GM12878 (cell line): ENCODE results near the gene PKD2. TPM values are rescaled to one million over a fixed set of nuclear protein-coding genes. Genes with fewer than 3 reads are reported as not detected.

Source experiments
- ATAC-seq: fragments of 200-7000 bp; cut with Tn5 transposase; 3 replicates; pipeline ENCODE4 v1.9.1; 2020; ENCODE audit warnings: mild to moderate bottlenecking, moderate library complexity
- BruUV-seq: library from RNA; stranded (reverse); fragments of 400-500 nt; replicated peaks from 2 replicates; lab custom pipeline; 2021; lab: Mats Ljungman, UMichigan
- CTCF ChIA-PET: fragments of 300-600 bp; sonication (Branson Sonifier 250); formaldehyde crosslinking; extraction: SDS; loops from one replicate; lab custom pipeline; 2021; ENCODE audit warnings: inconsistent platforms; lab: Yijun Ruan, JAX
- POLR2A ChIA-PET: fragments of 350-600 bp; formaldehyde crosslinking; extraction: SDS; loops from one replicate; lab custom pipeline; 2021; ENCODE audit warnings: inconsistent platforms; lab: Charles Lee
- RAD21 ChIA-PET: fragments of 300-600 bp; sonication (Branson Sonifier 250); formaldehyde crosslinking; loops from one replicate; lab custom pipeline; 2023; ENCODE audit warnings: antibody characterized with exemption; ENCODE audit not compliant: unreplicated experiment; lab: Charles Lee
- SMC1A ChIA-PET: fragments of 300-600 bp; sonication (Branson Sonifier 250); formaldehyde crosslinking; loops from one replicate; lab custom pipeline; 2023; ENCODE audit not compliant: unreplicated experiment, uncharacterized antibody; lab: Charles Lee
- DNase-seq: peaks from one replicate; pipeline ENCODE4 v3.0.0-alpha.2; 2011; ENCODE audit warnings: low read depth, low spot score
- FAIRE-seq: peaks from 3 replicates; lab custom pipeline; 2011; peaks lifted over from hg19 to GRCh38; lab: Jason Lieb, UNC
- H2AFZ ChIP-seq: 2 replicates; pipeline ENCODE4 v1.6.0; 2011; ENCODE audit warnings: low read depth, low read length, control low read depth; ENCODE audit not compliant: control insufficient read depth
- H3K27ac ChIP-seq: 2 replicates; pipeline ENCODE4 v1.5.1; 2011; ENCODE audit warnings: control low read depth; ENCODE audit not compliant: control insufficient read depth, insufficient read depth
- H3K27me3 ChIP-seq, 2 experiments: replicated peaks in 1 of 2; 2 replicates each; pipeline versions ENCODE4 v1.6.0 to v1.6.1; 2011; ENCODE audit warnings: low read length in 1 of 2; ENCODE audit not compliant: control insufficient read depth in 2 of 2, insufficient read depth in 2 of 2
- H3K36me3 ChIP-seq, 2 experiments: 2 replicates each; pipeline ENCODE4 v1.5.1; 2011; ENCODE audit warnings: low read length in 1 of 2; ENCODE audit not compliant: control insufficient read depth in 2 of 2, insufficient read depth in 2 of 2
- H3K4me1 ChIP-seq: 2 replicates; pipeline ENCODE4 v1.6.1; 2011; ENCODE audit warnings: mild to moderate bottlenecking, low read length, moderate library complexity, mixed read lengths; ENCODE audit not compliant: control insufficient read depth, insufficient read depth
- H3K4me2 ChIP-seq: 2 replicates; pipeline ENCODE4 v1.6.0; 2011; ENCODE audit warnings: control low read depth; ENCODE audit not compliant: control insufficient read depth, insufficient read depth
- H3K4me3 ChIP-seq: fragments of 200-600 bp; sonication (generic); 2 replicates; pipeline ENCODE4 v1.5.1; 2016
- H3K79me2 ChIP-seq: 2 replicates; pipeline ENCODE4 v1.6.0; 2011; ENCODE audit warnings: low read length; ENCODE audit not compliant: control insufficient read depth, insufficient read depth
- H3K9ac ChIP-seq: 2 replicates; pipeline ENCODE4 v1.8.0; 2011; ENCODE audit warnings: low read length, control low read depth, mixed read lengths; ENCODE audit not compliant: control insufficient read depth, insufficient read depth
- H3K9me3 ChIP-seq: replicated peaks from 3 replicates; pipeline ENCODE4 v1.5.1; 2011; ENCODE audit warnings: mild to moderate bottlenecking, low read length; ENCODE audit not compliant: control insufficient read depth, insufficient read depth
- H4K20me1 ChIP-seq: 2 replicates; pipeline ENCODE4 v1.6.0; 2011; ENCODE audit not compliant: control insufficient read depth, insufficient read depth
- ASH2L ChIP-seq: fragments of 300-600, 200-600 bp; sonication (generic); IDR thresholded peaks from 2 replicates; pipeline ENCODE4 v1.6.1; 2017; ENCODE audit warnings: low read depth, mild to moderate bottlenecking, borderline replicate concordance
- EED ChIP-seq: sonication (generic); IDR thresholded peaks from 2 replicates; pipeline ENCODE4 v1.6.1; 2016; ENCODE audit warnings: antibody characterized with exemption, low read depth
- ESRRA ChIP-seq: IDR thresholded peaks from 2 replicates; pipeline ENCODE4 v1.6.1; 2012; ENCODE audit warnings: mild to moderate bottlenecking, low read length, improper control_type of control experiment
- GABPA ChIP-seq: IDR thresholded peaks from 2 replicates; pipeline ENCODE4 v1.6.1; 2014; ENCODE audit warnings: antibody characterized with exemption, low read depth, mild to moderate bottlenecking, inconsistent platforms
- HCFC1 ChIP-seq: fragments of 150-350 bp; IDR thresholded peaks from 2 replicates; pipeline ENCODE4 v1.6.1; 2014; ENCODE audit warnings: low read length
- HDAC6 ChIP-seq: fragments of 200-600 bp; sonication (generic); IDR thresholded peaks from one replicate; pipeline ENCODE4 v1.8.0; 2017; ENCODE audit warnings: antibody characterized with exemption; ENCODE audit not compliant: unreplicated experiment
- HSF1 ChIP-seq: fragments of 150-350 bp; IDR thresholded peaks from 2 replicates; pipeline ENCODE4 v1.6.1; 2014; ENCODE audit warnings: mild to moderate bottlenecking, low read depth, low read length
- MLLT1 ChIP-seq: fragments of 450-650 bp; IDR thresholded peaks from 2 replicates; pipeline ENCODE4 v1.6.1; 2016; ENCODE audit warnings: mild to moderate bottlenecking
- NFYB ChIP-seq: IDR thresholded peaks from 2 replicates; pipeline ENCODE4 v1.6.1; 2011; ENCODE audit warnings: low read depth, mild to moderate bottlenecking, low read length, improper control_type of control experiment, moderate library complexity; ENCODE audit not compliant: insufficient read depth
- PML ChIP-seq: IDR thresholded peaks from 2 replicates; pipeline ENCODE4 v1.6.1; 2012; ENCODE audit warnings: low read length, inconsistent platforms
- RAD51 ChIP-seq: fragments of 450-650 bp; IDR thresholded peaks from 2 replicates; pipeline ENCODE4 v1.6.1; 2016; ENCODE audit warnings: moderate library complexity, mild to moderate bottlenecking, inconsistent platforms
- RELA ChIP-seq: fragments of 450-650 bp; IDR thresholded peaks from 2 replicates; pipeline ENCODE4 v1.8.0; 2014; ENCODE audit warnings: borderline replicate concordance; ENCODE audit not compliant: partially characterized antibody
- SIX5 ChIP-seq: IDR thresholded peaks from 2 replicates; pipeline ENCODE4 v1.6.1; 2011; ENCODE audit warnings: mild to moderate bottlenecking, low read depth, low read length, moderate library complexity; ENCODE audit not compliant: severe bottlenecking
- USF2 ChIP-seq: IDR thresholded peaks from 2 replicates; pipeline ENCODE4 v1.6.1; 2011; ENCODE audit warnings: low read depth, low read length, improper control_type of control experiment, borderline replicate concordance
- YBX1 ChIP-seq: fragments of 450-650 bp; IDR thresholded peaks from 2 replicates; pipeline ENCODE4 v1.6.1; 2016; ENCODE audit warnings: antibody characterized with exemption
- ZNF207 ChIP-seq: fragments of 450-650 bp; IDR thresholded peaks from 2 replicates; pipeline ENCODE4 v1.6.1; 2014; ENCODE audit warnings: antibody characterized with exemption, mild to moderate bottlenecking, borderline replicate concordance
- WGBS: methylation state at CpG from one replicate; pipeline ENCODE4 v1.1.6; 2016; ENCODE audit warnings: low lambda C conversion rate; ENCODE audit not compliant: insufficient replicate concordance, insufficient coverage; ENCODE audit errors: missing lambda C conversion rate; 5-methylcytosine and 5-hydroxymethylcytosine counted together
- in situ Hi-C: fragments of 300-500 bp; cut with MboI; formaldehyde crosslinking; loops from 9 replicates; pipeline ENCODE4 v1.14.3; 2018; ENCODE audit warnings: mixed read lengths
- intact Hi-C: fragments of 100-400 bp; cut with micrococcal nuclease; formaldehyde crosslinking; loops from one replicate; pipeline ENCODE4 v1.14.2; 2022; ENCODE audit not compliant: unreplicated experiment
- polyA plus RNA-seq, 11 experiments: library from polyadenylated mRNA; depleted of rRNA in 4 of 11; unstranded in 6 of 11; stranded (reverse) in 5 of 11; fragments of >200 nt; fragmentation: Nextera tagmentation in 4 of 11; fragmentation: Illumina TruSeq in 1 of 11; extraction: Ambion mirVana in 4 of 11; extraction: Trizol in 1 of 11; gene quantifications; 1 replicate in 1 of 11; 2 replicates in 10 of 11; pipeline versions ENCODE4 v1.2.1 to v1.2.3, GENCODE V29; 2011 to 2016; ENCODE audit warnings: inconsistent platforms in 2 of 11, missing spikeins in 2 of 11, low read depth in 1 of 11
- total RNA-seq, 4 experiments: library from RNA; depleted of rRNA in 3 of 4; stranded (reverse); fragments of >200 nt in 3 of 4; fragmentation: Illumina TruSeq in 1 of 4; extraction: Trizol in 1 of 4; gene quantifications; 2 replicates each; pipeline versions ENCODE4 v1.2.1 to v1.2.3, GENCODE V29; 2013 to 2021

PKD2 gene
- total and polyA plus RNA-seq, 10 of the 15 experiments (the other 5 are each of a cell fraction or from before 2014, with no cell fraction given) = 2.0 to 13.8 (median 8.4) TPM

GRCh38 chr4:88077911-88078524, 70.6 kb downstream of the PKD2 start:
- H2AFZ ChIP-seq = no peak overlapping the region
- in situ Hi-C loops = no loop called here
- no peak for FAIRE-seq

More at GRCh38 chr4:88077911-88078524, 70.6 kb downstream of the PKD2 start:
- TF ChIP-seq SIX5 (no peak), NFYB (no peak), PML (no peak), YBX1 (no peak), USF2 (no peak), ASH2L (no peak), EED (no peak), GABPA (no peak), HSF1 (no peak), HCFC1 (no peak), ZNF207 (no peak), RAD51 (no peak), HDAC6 (no peak), MLLT1 (no peak), ESRRA (no peak), RELA (no peak)
- DNase-seq (no peak), ATAC-seq (no peak)
- Histone ChIP-seq H3K9me3 (no peaks in the 10 kb centered on the region), H3K4me3 (no peak overlapping the region), H3K4me1 (no peaks in the 10 kb centered on the region), H3K79me2 (no peaks in the 10 kb centered on the region), H4K20me1 (no peaks in the 10 kb centered on the region), H3K27ac (no peak overlapping the region), H3K9ac (no peak overlapping the region), H3K27me3 (no peaks in the 10 kb centered on the region), H3K4me2 (no peak overlapping the region), H3K36me3 (peaks cover 0 to 4% of the 10 kb centered on the region in 2 experiments; a peak in 2 of 4 replicates)
- no TSS peak for BruUV-seq
- SMC1A ChIA-PET = no interaction called here
- WGBS = 94% methylated on average over 7 of the region's 7 CpGs
- RAD21 ChIA-PET = no interaction called here
- CTCF ChIA-PET = no interaction called here
- intact Hi-C loops = no loop called here
- POLR2A ChIA-PET = no interaction called here
